T-cell (primary cell): ENCODE data around the gene ASB1. TPM values are rescaled to one million over a fixed set of nuclear protein-coding genes. Genes with fewer than 3 reads are reported as not detected.

ENCODE experiments used
- ATAC-seq, 4 experiments: fragments of 200-7000 bp in 3 of 4; fragments of 150-1000 bp in 1 of 4; cut with Tn5 transposase; replicated peaks in 1 of 4; 1 replicate in 3 of 4; 2 replicates in 1 of 4; pipeline ENCODE4 v1.10.0; 2021; ENCODE audit warnings: moderate library complexity in 3 of 4, mild to moderate bottlenecking in 2 of 4, moderate number of reproducible peaks in 1 of 4
- CTCF ChIA-PET, 2 donors: fragments of 300-600 bp; sonication (Branson Sonifier 250); formaldehyde crosslinking; loops; one replicate each; lab custom pipeline; 2022; ENCODE audit warnings: antibody characterized with exemption in 2 of 2; lab: Charles Lee
- POLR2A ChIA-PET, 2 donors: fragments of 300-600 bp; sonication (Branson Sonifier 250); formaldehyde crosslinking; loops; one replicate each; lab custom pipeline; 2022; ENCODE audit warnings: antibody characterized with exemption in 2 of 2; lab: Charles Lee
- DNase-seq, 35 experiments: peaks; one replicate each; pipeline versions ENCODE4 v3.0.0 to v3.0.0-alpha.2; 2013 to 2023
- H3K27ac ChIP-seq: one replicate; pipeline ENCODE4 v1.5.1; 2013; ENCODE audit warnings: low read length
- H3K27me3 ChIP-seq, 2 experiments: replicated peaks in 1 of 2; 1 replicate in 1 of 2; 2 replicates in 1 of 2; pipeline versions ENCODE4 v1.6.1 to v1.7.0; 2013; ENCODE audit warnings: low read length in 1 of 2, mixed read lengths in 1 of 2; ENCODE audit not compliant: control insufficient read depth in 2 of 2, insufficient read depth in 2 of 2; ENCODE audit errors: extremely low read depth in 1 of 2
- H3K36me3 ChIP-seq, 2 donors: 1 replicate in 1 of 2; 2 replicates in 1 of 2; pipeline versions ENCODE4 v1.6.1 to v1.7.0; 2013; ENCODE audit warnings: low read length in 1 of 2; ENCODE audit not compliant: control insufficient read depth in 2 of 2, insufficient read depth in 1 of 2; ENCODE audit errors: extremely low read depth in 1 of 2
- H3K4me1 ChIP-seq, 2 experiments: 1 replicate in 1 of 2; 2 replicates in 1 of 2; pipeline versions ENCODE4 v1.6.1 to v1.7.0; 2013; ENCODE audit warnings: low read length in 2 of 2, mixed read lengths in 1 of 2; ENCODE audit not compliant: insufficient read depth in 2 of 2, control insufficient read depth in 1 of 2; ENCODE audit errors: extremely low read depth in 1 of 2
- H3K4me3 ChIP-seq, 2 donors: 1 replicate in 1 of 2; 2 replicates in 1 of 2; pipeline versions ENCODE4 v1.5.1 to v1.7.0; 2013; ENCODE audit warnings: mild to moderate bottlenecking in 2 of 2, low read length in 1 of 2, moderate library complexity in 1 of 2; ENCODE audit not compliant: control insufficient read depth in 1 of 2; ENCODE audit errors: extremely low read depth in 1 of 2
- H3K9me3 ChIP-seq: 2 replicates; pipeline ENCODE4 v1.7.0; 2013
- H3K27ac Mint-ChIP-seq, 2 donors: one replicate each; pipeline ENCODE4 v1.8.0; 2020 to 2021; ENCODE audit warnings: mild to moderate bottlenecking in 2 of 2, mixed read lengths in 2 of 2
- H3K27me3 Mint-ChIP-seq, 2 donors: one replicate each; pipeline ENCODE4 v1.8.0; 2021 to 2022; ENCODE audit warnings: mixed read lengths in 2 of 2
- H3K36me3 Mint-ChIP-seq: one replicate; pipeline ENCODE4 v1.8.0; 2021; ENCODE audit warnings: mixed read lengths
- H3K4me1 Mint-ChIP-seq, 3 donors: one replicate each; pipeline ENCODE4 v1.8.0; 2020 to 2022; ENCODE audit warnings: mixed read lengths in 3 of 3, mild to moderate bottlenecking in 1 of 3
- H3K4me3 Mint-ChIP-seq, 3 donors: one replicate each; pipeline ENCODE4 v1.8.0; 2020 to 2022; ENCODE audit warnings: mild to moderate bottlenecking in 3 of 3, mixed read lengths in 3 of 3, moderate library complexity in 3 of 3
- H3K9me3 Mint-ChIP-seq, 3 donors: one replicate each; pipeline ENCODE4 v1.8.0; 2020 to 2022; ENCODE audit warnings: mixed read lengths in 3 of 3
- WGBS: methylation state at CpG from one replicate; pipeline ENCODE4 v1.1.5; 2013; ENCODE audit warnings: missing lambda C conversion rate; ENCODE audit not compliant: insufficient coverage; 5-methylcytosine and 5-hydroxymethylcytosine counted together
- total RNA-seq, 35 experiments: library from RNA in 6 of 35; stranded (reverse) in 6 of 35; fragments of 120-200 nt in 1 of 35; gene quantifications; one replicate each; pipeline versions ENCODE4 v1.2.1 to v1.2.4 and lab custom pipeline; 2013 to 2026

The ASB1 gene, protein sequence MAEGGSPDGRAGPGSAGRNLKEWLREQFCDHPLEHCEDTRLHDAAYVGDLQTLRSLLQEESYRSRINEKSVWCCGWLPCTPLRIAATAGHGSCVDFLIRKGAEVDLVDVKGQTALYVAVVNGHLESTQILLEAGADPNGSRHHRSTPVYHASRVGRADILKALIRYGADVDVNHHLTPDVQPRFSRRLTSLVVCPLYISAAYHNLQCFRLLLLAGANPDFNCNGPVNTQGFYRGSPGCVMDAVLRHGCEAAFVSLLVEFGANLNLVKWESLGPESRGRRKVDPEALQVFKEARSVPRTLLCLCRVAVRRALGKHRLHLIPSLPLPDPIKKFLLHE
- total RNA-seq (10 to 100 TPM; 28.6 to 44.1 (median 42.3) TPM), total RNA-seq (lab: John Stamatoyannopoulos, UW) (21.1 to 94.0 (median 64.7) reads per million in 29 experiments)
- total RNA-seq (2013) = 30.7 TPM

DNA sequence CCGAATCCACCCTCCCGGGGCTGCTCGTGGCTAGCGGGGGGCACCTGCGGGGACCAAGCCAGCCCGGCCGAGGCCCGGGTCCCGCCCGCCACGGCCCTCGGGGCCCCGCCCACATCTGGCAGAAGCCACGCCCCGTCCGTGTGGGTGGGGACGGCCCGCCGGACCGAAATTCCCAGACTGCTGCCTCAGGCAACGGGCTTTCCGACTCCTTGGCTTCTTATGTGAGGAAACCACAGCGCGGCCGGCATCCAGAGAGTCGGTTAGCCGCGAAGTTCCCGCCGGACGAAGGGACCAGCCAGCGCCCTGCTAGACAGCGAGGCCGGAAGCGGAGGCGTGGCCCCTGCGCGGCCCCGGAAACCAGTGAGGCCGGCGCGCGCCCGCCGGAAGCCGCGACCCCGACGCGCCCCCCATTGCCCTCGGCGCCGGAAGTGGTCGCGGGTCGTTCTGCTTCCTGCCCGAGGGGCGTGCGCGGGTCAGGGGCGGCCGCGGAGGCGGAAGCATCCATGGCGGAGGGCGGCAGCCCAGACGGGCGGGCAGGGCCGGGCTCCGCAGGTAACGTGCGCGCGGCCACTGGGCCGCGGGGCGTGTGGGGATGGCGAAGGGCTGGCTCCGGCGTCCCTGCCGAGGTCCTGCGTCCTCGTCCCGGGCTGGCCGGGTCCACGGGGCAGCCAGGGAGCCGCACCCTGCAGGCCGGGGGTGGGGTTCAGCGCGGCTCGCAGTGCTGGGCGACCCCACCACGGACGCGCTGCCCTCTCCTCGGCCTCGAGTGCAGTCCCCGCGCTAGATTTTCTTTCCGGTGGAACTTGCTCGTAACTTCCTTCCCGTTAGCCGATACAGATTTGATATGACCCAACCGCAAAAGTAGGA, at the start of gene ASB1:
Gene ASB1, plus strand, starts transcription at position 360 of the 867 bp plus-strand sequence. Its CDS starts 144 bp downstream, at position 504.
- Mint-ChIP-seq H3K36me3 (peaks cover 19% of the 10 kb centered on the region), H3K9me3 (peaks cover 0 to 6% (median 0%) of the 10 kb centered on the region in 3 donors), H3K4me3 (peak within 1 kb of the TSS; percentile 88 to 91 (median 88)), H3K4me1 (peaks cover 51 to 56% (median 52%) of the 10 kb centered on the region in 3 donors), H3K27ac (peak within 1 kb of the TSS; percentile 91 to 94), H3K27me3 (no peaks in the 10 kb centered on the region)
- H3K9me3 ChIP-seq = no peaks in the 10 kb centered on the region
- ChIA-PET POLR2A (interaction anchor here in 1 of 2 donors (0.7 kb wide), 1 partner anchor 1709 kb away, joined by 3 read pairs; no protein-coding TSS in a partner anchor), CTCF (no interaction called here)
- H3K36me3 ChIP-seq = peaks cover 0 to 11% of the 10 kb centered on the region in 2 donors
- H3K27ac ChIP-seq = peak within 1 kb of the TSS; percentile 77
- no peaks in the 10 kb centered on the region for H3K27me3 ChIP-seq
- DNase-seq (peak; percentile 54 to 87 (median 74)), ATAC-seq (peak; percentile 84 to 87 (median 86))
- H3K4me3 ChIP-seq = peak within 1 kb of the TSS; percentile 88 to 91
- peaks cover 7 to 31% of the 10 kb centered on the region in 2 experiments for H3K4me1 ChIP-seq
- under 1% methylated on average over 104 of the region's 104 CpGs for WGBS

- H3K27ac ChIP-seq = no peak overlapping the region
- POLR2A ChIA-PET = no interaction called here
- WGBS = 92% methylated on average over 6 of the region's 11 CpGs
- no peaks in the 10 kb centered on the region for H3K9me3 ChIP-seq
- Mint-ChIP-seq H3K4me1 (peaks cover 24 to 31% (median 30%) of the 10 kb centered on the region in 3 donors), H3K36me3 (peaks cover 33% of the 10 kb centered on the region), H3K27ac (no peak overlapping the region), H3K9me3 (no peaks in the 10 kb centered on the region), H3K27me3 (no peaks in the 10 kb centered on the region), H3K4me3 (no peak overlapping the region)
- CTCF ChIA-PET = no interaction called here
- H3K4me1 ChIP-seq = peaks cover 10 to 26% of the 10 kb centered on the region in 2 experiments
- H3K27me3 ChIP-seq = peaks cover 0 to 3% of the 10 kb centered on the region in 2 experiments
- no peak overlapping the region for H3K4me3 ChIP-seq
- no peak for DNase-seq
- ATAC-seq = no peak
- peaks cover 0 to 5% of the 10 kb centered on the region in 2 donors for H3K36me3 ChIP-seq
Measured at GRCh38 chr2:238378230-238379095, 48.3 kb upstream of the ASB1 start.

DNA sequence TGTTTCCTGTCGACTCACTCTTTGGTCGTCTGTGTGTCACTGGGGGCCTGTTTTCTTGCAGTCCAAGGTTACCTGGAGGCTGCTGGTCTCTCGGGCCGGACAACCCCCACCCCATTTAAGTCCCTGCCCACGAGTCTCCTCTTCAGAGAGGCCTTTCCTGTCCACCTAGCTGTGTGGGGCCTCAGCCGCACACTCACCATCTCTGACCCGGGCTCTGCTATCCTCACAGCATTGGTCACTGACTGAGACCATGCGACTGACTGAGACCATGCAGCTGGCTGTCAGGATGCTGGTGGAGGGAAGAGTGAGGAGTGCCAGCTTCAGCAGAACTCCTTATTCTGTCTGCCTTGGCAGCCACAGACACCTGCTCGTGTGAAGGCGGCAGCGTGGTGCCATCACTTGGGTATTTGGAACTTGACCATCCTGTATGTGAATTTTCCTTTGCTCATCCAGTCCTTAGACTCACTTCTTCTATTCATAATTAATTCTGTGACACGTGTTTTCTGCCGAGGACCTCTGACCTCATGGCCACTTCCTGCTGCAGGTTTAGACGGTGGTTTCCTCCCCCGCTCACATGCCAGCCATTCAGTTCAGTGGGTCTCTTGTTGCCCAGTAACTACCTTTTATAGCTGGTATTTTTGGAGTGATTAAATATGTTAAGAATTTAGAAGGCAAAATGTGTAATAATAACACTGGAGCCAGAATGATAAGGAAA, 47.5 kb upstream of the ASB1 start:
- Mint-ChIP-seq H3K4me1 (peaks cover 24 to 31% (median 30%) of the 10 kb centered on the region in 3 donors), H3K36me3 (peaks cover 32% of the 10 kb centered on the region), H3K4me3 (peak overlapping the region in 1 of 3 donors; percentile 21), H3K27ac (no peak overlapping the region), H3K9me3 (no peaks in the 10 kb centered on the region), H3K27me3 (no peaks in the 10 kb centered on the region)
- ChIA-PET CTCF (interaction anchor here in 1 of 2 donors (1.3 kb wide), 1 partner anchor 8 kb away, joined by 4 read pairs; no protein-coding TSS in a partner anchor), POLR2A (no interaction called here)
- H3K27me3 ChIP-seq = peaks cover 0 to 3% of the 10 kb centered on the region in 2 experiments
- H3K4me1 ChIP-seq = peaks cover 10 to 26% of the 10 kb centered on the region in 2 experiments
- ATAC-seq = peak in 2 of 4 experiments; percentile 65 to 70
- H3K27ac ChIP-seq = no peak overlapping the region
- peaks cover 0 to 5% of the 10 kb centered on the region in 2 donors for H3K36me3 ChIP-seq
- WGBS = 67% methylated on average over 12 of the region's 15 CpGs
- no peaks in the 10 kb centered on the region for H3K9me3 ChIP-seq
- peak in 18 of 35 experiments; percentile 2 to 38 (median 16) for DNase-seq
- H3K4me3 ChIP-seq = no peak overlapping the region

- Mint-ChIP-seq H3K36me3 (peaks cover 32% of the 10 kb centered on the region), H3K9me3 (no peaks in the 10 kb centered on the region), H3K27ac (no peak overlapping the region), H3K4me3 (no peak overlapping the region), H3K4me1 (peaks cover 21 to 30% (median 26%) of the 10 kb centered on the region in 3 donors), H3K27me3 (no peaks in the 10 kb centered on the region)
- DNase-seq (no peak), ATAC-seq (no peak)
- 81% methylated on average over 2 of the region's 7 CpGs for WGBS
- Histone ChIP-seq H3K4me3 (no peak overlapping the region), H3K36me3 (peaks cover 0 to 5% of the 10 kb centered on the region in 2 donors), H3K27ac (no peak overlapping the region), H3K27me3 (peaks cover 0 to 3% of the 10 kb centered on the region in 2 experiments), H3K9me3 (no peaks in the 10 kb centered on the region), H3K4me1 (peaks cover 10 to 26% of the 10 kb centered on the region in 2 experiments)
- ChIA-PET POLR2A (no interaction called here), CTCF (interaction anchor here in 1 of 2 donors (1.3 kb wide), 1 partner anchor 9 kb away, joined by 4 read pairs; no protein-coding TSS in a partner anchor)
Measured at GRCh38 chr2:238380336-238380735, 46.4 kb upstream of the ASB1 start.

GRCh38 chr2:238380785-238381184, 45.9 kb upstream of the ASB1 start:
- DNase-seq = no peak
- no peaks in the 10 kb centered on the region for H3K27me3 Mint-ChIP-seq
- peaks cover 21 to 30% (median 25%) of the 10 kb centered on the region in 3 donors for H3K4me1 Mint-ChIP-seq
- no peak overlapping the region for H3K27ac Mint-ChIP-seq
- no CpG with 5 or more reads among the region's 1 CpG for WGBS
- ATAC-seq = no peak
- no peaks in the 10 kb centered on the region for H3K9me3 Mint-ChIP-seq
- no peak overlapping the region for H3K4me3 Mint-ChIP-seq
- Histone ChIP-seq H3K4me1 (peaks cover 10 to 26% of the 10 kb centered on the region in 2 experiments), H3K27ac (no peak overlapping the region), H3K4me3 (no peak overlapping the region), H3K9me3 (no peaks in the 10 kb centered on the region), H3K36me3 (peaks cover 0 to 5% of the 10 kb centered on the region in 2 donors), H3K27me3 (peaks cover 0 to 3% of the 10 kb centered on the region in 2 experiments)
- POLR2A ChIA-PET = no interaction called here
- CTCF ChIA-PET = interaction anchor here in 1 of 2 donors (0.6 kb wide), 1 partner anchor 842 kb away, joined by 3 read pairs; no protein-coding TSS in a partner anchor
- peaks cover 32% of the 10 kb centered on the region for H3K36me3 Mint-ChIP-seq
